Stimulated activated CD8-positive, alpha-beta memory T cell treated with anti-CD3 and anti-CD28 coated beads, Interleukin-15, amount 100 ng/mL, for 1 hour (primary cell): Measurements from ENCODE around the gene PFDN4.

Experiments
- DNase-seq: peaks from one replicate; pipeline ENCODE4 v3.0.0-alpha.2; 2020; ENCODE audit warnings: low read depth

PFDN4 gene

GRCh38 chr20:54173653-54174456 lies 34.0 kb upstream of the PFDN4 start, which contains the start of gene CYP24A1:
TSS of gene CYP24A1 (minus strand) at chr20:54173986. CDS start at chr20:54173579, 407 bp downstream.
- no peak for DNase-seq

- DNase-seq, result no peak
Measured at GRCh38 chr20:54174457-54175175, 33.3 kb upstream of the PFDN4 start.

- no peak for DNase-seq
Measured at GRCh38 chr20:54176610-54177009, 31.3 kb upstream of the PFDN4 start.

GRCh38 chr20:54177378-54177777 lies 30.5 kb upstream of the PFDN4 start:
- DNase-seq, result no peak

GRCh38 chr20:54178256-54178655 lies 29.6 kb upstream of the PFDN4 start:
- DNase-seq, result no peak

GRCh38 chr20:54179946-54180345 lies 27.9 kb upstream of the PFDN4 start:
- no peak for DNase-seq

- no peak for DNase-seq
Measured at GRCh38 chr20:54180931-54181330, 27.0 kb upstream of the PFDN4 start.

GRCh38 chr20:54184071-54184470 lies 23.8 kb upstream of the PFDN4 start:
- no peak for DNase-seq

GRCh38 chr20:54184904-54185626 lies 22.8 kb upstream of the PFDN4 start:
- DNase-seq, result no peak

- no peak for DNase-seq
Measured at GRCh38 chr20:54188132-54188849, 19.6 kb upstream of the PFDN4 start.

- DNase-seq, result no peak
Measured at GRCh38 chr20:54189630-54190029, 18.3 kb upstream of the PFDN4 start.

- DNase-seq, result no peak
Measured at GRCh38 chr20:54190217-54190616, 17.7 kb upstream of the PFDN4 start.

- no peak for DNase-seq
Measured at GRCh38 chr20:54193817-54194216, 14.1 kb upstream of the PFDN4 start.

- DNase-seq, result no peak
Measured at GRCh38 chr20:54194724-54195438, 13.0 kb upstream of the PFDN4 start.

GRCh38 chr20:54195483-54196472 lies 12.1 kb upstream of the PFDN4 start:
- DNase-seq, result no peak

- DNase-seq, result no peak
Measured at GRCh38 chr20:54197621-54198604, 10.0 kb upstream of the PFDN4 start.

- DNase-seq, result no peak
Measured at GRCh38 chr20:54199283-54199682, 8.6 kb upstream of the PFDN4 start.

GRCh38 chr20:54199721-54200176 lies 8.1 kb upstream of the PFDN4 start:
- DNase-seq, result peak; percentile 51
